HCT116 (cell line): ENCODE data around the gene CDH4. TPM values are rescaled to one million over a fixed set of nuclear protein-coding genes. Genes with fewer than 3 reads are reported as not detected.

Source experiments
- ATAC-seq: fragments of 200-7000 bp; cut with Tn5 transposase; 2 replicates; pipeline ENCODE4 v1.9.1; 2020; ENCODE audit warnings: mild to moderate bottlenecking, moderate library complexity
- BruUV-seq: library from RNA; stranded (reverse); fragments of 400-500 nt; replicated peaks from 2 replicates; lab custom pipeline; 2021; lab: Mats Ljungman, UMichigan
- CTCF ChIA-PET: fragments of 300-600 bp; sonication (Branson Sonifier 250); formaldehyde crosslinking; loops from one replicate; lab custom pipeline; 2021; ENCODE audit warnings: antibody characterized with exemption; lab: Charles Lee
- POLR2A ChIA-PET: fragments of 300-600, 350-600 bp; sonication (Branson Sonifier 250); formaldehyde crosslinking; loops from one replicate; lab custom pipeline; 2021; ENCODE audit warnings: antibody characterized with exemption; lab: Charles Lee
- RAD21 ChIA-PET, 2 experiments: fragments of 300-600 bp; sonication (Branson Sonifier 250); formaldehyde crosslinking; loops; one replicate each; lab custom pipeline; 2023; ENCODE audit warnings: low total read pairs in 2 of 2; ENCODE audit not compliant: uncharacterized antibody in 2 of 2, unreplicated experiment in 2 of 2, low non-redundant PET in 1 of 2; lab: Charles Lee
- DNase-seq: peaks from one replicate; pipeline ENCODE4 v3.0.0-alpha.2; 2010; ENCODE audit warnings: low read depth, low spot score
- H2AFZ ChIP-seq: fragments of 200-600 bp; shearing (Covaris generic), sonication (generic); 2 replicates; pipeline ENCODE4 v1.6.1; 2017; ENCODE audit warnings: low read depth, mixed run types, mixed read lengths, antibody characterized with exemption, low read length; ENCODE audit not compliant: poor library complexity, severe bottlenecking
- H3K27ac ChIP-seq: 2 replicates; pipeline ENCODE4 v1.5.1; 2012; ENCODE audit warnings: low read depth, low read length
- H3K27me3 ChIP-seq: fragments of 200-600 bp; sonication (generic); 2 replicates; pipeline ENCODE4 v1.6.1; 2016; ENCODE audit warnings: mixed run types, low read length, mixed read lengths; ENCODE audit not compliant: insufficient read depth
- H3K36me3 ChIP-seq, 2 experiments: fragments of 200-500 bp in 1 of 2; fragments of 200-600 bp in 1 of 2; sonication (Bioruptor generic) in 1 of 2; sonication (generic) in 1 of 2; 2 replicates each; pipeline versions ENCODE4 v1.5.1 to v1.6.1; 2014 to 2016; ENCODE audit warnings: low read length in 2 of 2, inconsistent platforms in 1 of 2, mixed read lengths in 1 of 2, mixed run types in 1 of 2; ENCODE audit not compliant: insufficient read depth in 2 of 2, control insufficient read depth in 1 of 2
- H3K4me1 ChIP-seq, 2 experiments: fragments of 200-600 bp in 1 of 2; sonication (generic) in 1 of 2; 2 replicates each; pipeline versions ENCODE4 v1.5.1 to v1.6.1; 2012 to 2017; ENCODE audit warnings: low read length in 2 of 2, inconsistent platforms in 1 of 2, mild to moderate bottlenecking in 1 of 2, mixed read lengths in 1 of 2, mixed run types in 1 of 2, moderate library complexity in 1 of 2; ENCODE audit not compliant: insufficient read depth in 2 of 2, control insufficient read depth in 1 of 2
- H3K4me2 ChIP-seq: fragments of 200-600 bp; sonication (generic); 2 replicates; pipeline ENCODE4 v1.6.1; 2017; ENCODE audit warnings: mixed run types, low read length, mixed read lengths
- H3K4me3 ChIP-seq, 2 experiments: fragments of 200-600 bp in 1 of 2; sonication (generic) in 1 of 2; replicated peaks in 1 of 2; 2 replicates each; pipeline ENCODE4 v1.5.1; 2011 to 2016; ENCODE audit warnings: low read length in 2 of 2, control low read depth in 1 of 2, low read depth in 1 of 2, mild to moderate bottlenecking in 1 of 2, mixed read lengths in 1 of 2, mixed run types in 1 of 2
- H3K79me2 ChIP-seq: fragments of 200-600 bp; sonication (generic); 2 replicates; pipeline ENCODE4 v1.6.1; 2017; ENCODE audit warnings: mild to moderate bottlenecking, mixed run types, low read length, moderate library complexity, mixed read lengths; ENCODE audit not compliant: insufficient read depth
- H3K9ac ChIP-seq: fragments of 200-600 bp; sonication (generic); 2 replicates; pipeline ENCODE4 v1.6.1; 2016; ENCODE audit warnings: low read length, mixed read lengths
- H3K9me2 ChIP-seq: fragments of 200-600 bp; sonication (generic), shearing (Covaris generic); 2 replicates; pipeline ENCODE4 v1.6.1; 2017; ENCODE audit warnings: mixed run types, mild to moderate bottlenecking, moderate library complexity; ENCODE audit not compliant: insufficient read depth
- H3K9me3 ChIP-seq, 2 experiments: fragments of 200-500 bp in 1 of 2; fragments of 200-600 bp in 1 of 2; sonication (Bioruptor generic) in 1 of 2; sonication (generic) in 1 of 2; 2 replicates each; pipeline ENCODE4 v1.6.1; 2014 to 2017; ENCODE audit warnings: low read length in 2 of 2, mixed read lengths in 2 of 2, inconsistent platforms in 1 of 2, low read depth in 1 of 2, mild to moderate bottlenecking in 1 of 2, mixed run types in 1 of 2, moderate library complexity in 1 of 2; ENCODE audit not compliant: control insufficient read depth in 1 of 2, insufficient read depth in 1 of 2
- H4K20me1 ChIP-seq: fragments of 200-600 bp; sonication (generic), shearing (Covaris generic); 2 replicates; pipeline ENCODE4 v1.6.1; 2017; ENCODE audit warnings: mixed run types, mild to moderate bottlenecking, moderate library complexity; ENCODE audit not compliant: insufficient read depth
- EGR1 ChIP-seq: IDR thresholded peaks from 2 replicates; pipeline ENCODE4 v1.6.1; 2012; ENCODE audit warnings: low read depth
- ELF1 ChIP-seq: IDR thresholded peaks from 2 replicates; pipeline ENCODE4 v1.6.1; 2012; ENCODE audit warnings: low read depth, borderline replicate concordance
- EZH2 ChIP-seq: fragments of 200-600 bp; sonication (generic); IDR thresholded peaks from 2 replicates; pipeline ENCODE4 v1.6.1; 2017; ENCODE audit warnings: antibody characterized with exemption, mixed run types
- JUND ChIP-seq: IDR thresholded peaks from 2 replicates; pipeline ENCODE4 v1.6.1; 2012
- POLR2A ChIP-seq: IDR thresholded peaks from 2 replicates; pipeline ENCODE4 v1.7.0; 2011; ENCODE audit warnings: borderline replicate concordance; ENCODE audit not compliant: insufficient read depth, insufficient read length; ENCODE audit errors: extremely low read depth
- POLR2AphosphoS5 ChIP-seq: IDR thresholded peaks from 2 replicates; pipeline ENCODE4 v1.6.1; 2011; ENCODE audit warnings: mild to moderate bottlenecking, low read depth, low read length, moderate library complexity
- SIN3A ChIP-seq: IDR thresholded peaks from 2 replicates; pipeline ENCODE4 v1.6.1; 2012; ENCODE audit warnings: low read depth
- SP1 ChIP-seq: IDR thresholded peaks from 2 replicates; pipeline ENCODE4 v1.6.1; 2012; ENCODE audit warnings: low read depth
- TCF7L2 ChIP-seq: IDR thresholded peaks from 2 replicates; pipeline ENCODE4 v1.7.0; 2011; ENCODE audit warnings: borderline replicate concordance, inconsistent platforms; ENCODE audit not compliant: insufficient read depth, insufficient read length; ENCODE audit errors: extremely low read depth
- YY1 ChIP-seq: IDR thresholded peaks from 2 replicates; pipeline ENCODE4 v1.6.1; 2011; ENCODE audit warnings: low read length, low read depth, moderate library complexity, mild to moderate bottlenecking; ENCODE audit not compliant: insufficient replicate concordance; ENCODE audit errors: extremely low read depth
- ZFX ChIP-seq: fragments of 450-650 bp; IDR thresholded peaks from 2 replicates; pipeline ENCODE4 v1.6.1; 2017
- ZNF274 ChIP-seq: fragments of 200-500 bp; sonication (Bioruptor generic); IDR thresholded peaks from 2 replicates; pipeline ENCODE4 v1.6.1; 2014; ENCODE audit warnings: mild to moderate bottlenecking, low read depth, low read length, inconsistent platforms
- intact Hi-C: fragments of 100-400 bp; cut with micrococcal nuclease; formaldehyde crosslinking; loops from 2 replicates; pipeline ENCODE4 v1.10.0; 2022
- total RNA-seq: library from RNA; stranded (reverse); gene quantifications from one replicate; pipeline ENCODE4 v1.2.1, GENCODE V29; 2021; ENCODE audit not compliant: unreplicated experiment
- TF ChIP-seq, protein P1 (sequence below): IDR thresholded peaks from 2 replicates; pipeline ENCODE4 v1.6.1; 2012

Gene CDH4
- total RNA-seq, 1 experiment from 2014 or later, result not detected

DNA sequence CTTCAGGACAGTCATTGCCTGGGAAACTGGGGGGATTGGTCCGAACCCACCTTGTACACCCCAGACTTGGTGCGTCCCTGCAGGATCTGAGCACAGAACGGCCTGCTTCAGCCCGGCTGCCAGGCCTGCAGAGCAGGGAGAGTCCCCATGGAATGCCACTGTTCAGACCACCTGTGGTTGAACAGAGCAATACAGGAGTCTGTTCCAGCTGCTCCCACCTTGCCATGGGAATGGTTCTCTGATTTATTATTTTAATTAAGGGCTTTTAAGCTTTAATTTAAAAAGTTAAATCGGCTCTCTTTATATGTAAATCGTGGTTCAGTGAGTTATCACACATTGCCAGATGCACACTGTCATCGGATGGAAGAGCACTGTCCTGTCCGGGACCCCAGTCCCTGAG, 310.4 kb downstream of the CDH4 start:
- no peaks in the 10 kb centered on the region for H3K36me3 ChIP-seq
- no peaks in the 10 kb centered on the region for H3K4me1 ChIP-seq
- H3K27ac ChIP-seq, result no peak overlapping the region
- no peak overlapping the region for H2AFZ ChIP-seq
- BruUV-seq, result no TSS peak
- TF ChIP-seq ZNF274, result no peak
- TF ChIP-seq POLR2A, result no peak
- TF ChIP-seq EGR1, result no peak
- no peak for TF ChIP-seq POLR2AphosphoS5
- no peak overlapping the region for H3K9ac ChIP-seq
- ChIA-PET RAD21 (no interaction called here), POLR2A (no interaction called here), CTCF (no interaction called here)
- no peaks in the 10 kb centered on the region for H3K9me3 ChIP-seq
- no peak overlapping the region for H3K4me3 ChIP-seq
- no peak overlapping the region for H3K4me2 ChIP-seq
- no peaks in the 10 kb centered on the region for H3K79me2 ChIP-seq
- no peak for ATAC-seq
- intact Hi-C loops, result no loop called here
- H3K27me3 ChIP-seq, result no peaks in the 10 kb centered on the region; the same call in 1 of the 2 replicates
- H3K9me2 ChIP-seq, result no peaks in the 10 kb centered on the region
- DNase-seq, result no peak
- H4K20me1 ChIP-seq, result no peaks in the 10 kb centered on the region

DNA sequence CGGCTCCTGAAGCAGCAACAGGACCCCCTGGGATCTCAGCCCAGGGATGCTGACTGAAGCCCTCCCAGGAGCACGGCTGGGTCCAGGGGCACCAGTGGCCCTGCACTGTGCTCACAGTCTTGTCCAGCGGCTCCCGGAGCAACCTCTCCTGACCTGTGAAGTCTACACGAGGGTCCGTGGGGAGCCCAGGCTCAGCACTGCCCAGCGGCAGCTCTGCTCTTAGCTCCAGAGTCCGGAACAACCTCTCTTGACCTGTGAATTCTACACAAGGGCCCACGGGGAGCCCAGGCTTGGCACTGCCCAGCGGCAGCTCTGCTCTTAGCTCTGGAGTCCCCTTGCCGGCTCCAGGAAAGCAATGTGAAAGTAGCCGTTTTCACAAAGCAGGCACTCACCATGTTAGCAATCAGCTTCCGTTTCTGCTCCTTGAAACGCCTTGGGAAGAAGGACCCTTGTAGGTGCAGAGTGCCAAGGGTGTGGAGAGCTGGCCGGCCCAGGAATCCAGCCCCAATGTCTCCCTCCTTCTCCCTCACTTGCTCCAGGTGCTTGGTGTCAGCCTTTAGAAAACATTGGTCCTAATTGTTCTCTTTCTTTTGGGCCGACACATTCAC, 310.9 kb downstream of the CDH4 start:
- Histone ChIP-seq H3K27me3 (no peaks in the 10 kb centered on the region; the same call in 1 of the 2 replicates), H3K36me3 (no peaks in the 10 kb centered on the region), H3K9ac (no peak overlapping the region), H2AFZ (no peak overlapping the region), H3K9me3 (no peaks in the 10 kb centered on the region), H3K79me2 (no peaks in the 10 kb centered on the region), H4K20me1 (no peaks in the 10 kb centered on the region), H3K4me1 (no peaks in the 10 kb centered on the region), H3K9me2 (no peaks in the 10 kb centered on the region), H3K27ac (no peak overlapping the region), H3K4me3 (no peak overlapping the region), H3K4me2 (no peak overlapping the region)
- no peak for ATAC-seq
- ChIA-PET CTCF (no interaction called here), RAD21 (no interaction called here), POLR2A (no interaction called here)
- no TSS peak for BruUV-seq
- no peak for DNase-seq
- TF ChIP-seq ZFX (no peak), POLR2A (no peak), ELF1 (no peak), TCF7L2 (no peak), YY1 (no peak), JUND (no peak), SIN3A (no peak), EZH2 (no peak), SP1 (no peak)
- TF ChIP-seq, protein P1, sequence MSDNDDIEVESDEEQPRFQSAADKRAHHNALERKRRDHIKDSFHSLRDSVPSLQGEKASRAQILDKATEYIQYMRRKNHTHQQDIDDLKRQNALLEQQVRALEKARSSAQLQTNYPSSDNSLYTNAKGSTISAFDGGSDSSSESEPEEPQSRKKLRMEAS, result no peak
- intact Hi-C loops, result no loop called here
